Thyroid gland (tissue), 4 donors: ENCODE results near the gene ITPR2.

Experiments used
- CTCF ChIP-seq, 6 experiments: fragments of 200-600 bp in 3 of 6; fragments of 450-650 bp in 3 of 6; sonication (generic) in 3 of 6; IDR thresholded peaks; one replicate each; pipeline ENCODE4 v1.5.1; 2016 to 2019; ENCODE audit warnings: antibody characterized with exemption in 6 of 6, mild to moderate bottlenecking in 2 of 6, inconsistent platforms in 1 of 6, moderate library complexity in 1 of 6
- POLR2A ChIP-seq, 2 donors: fragments of 450-650 bp; IDR thresholded peaks; one replicate each; pipeline ENCODE4 v1.6.1; 2017; ENCODE audit warnings: antibody characterized with exemption in 2 of 2, mild to moderate bottlenecking in 2 of 2, moderate library complexity in 1 of 2

GRCh38 chr12:26528943-26529342, 304.1 kb downstream of the ITPR2 start:
- TF ChIP-seq POLR2A (IDR thresholded peaks at IDR 0.05) (no peak), CTCF (IDR thresholded peaks at IDR 0.05) (no peak)
